HEK293T (cell line): Measurements from ENCODE around the gene CNOT9.
"Not testable (repeated sequence)": the region's sequence is repeated elsewhere in the genome, so short reads cannot be mapped to it uniquely, and the experiment has no call there.

Source experiments
- CTCF ChIA-PET: fragments of 350-600 bp; formaldehyde crosslinking; extraction: SDS; loops from one replicate; lab custom pipeline; 2021; ENCODE audit warnings: antibody characterized with exemption, inconsistent platforms; lab: Yijun Ruan, JAX
- POLR2A ChIA-PET: fragments of 350-600 bp; formaldehyde crosslinking; extraction: SDS; loops from one replicate; lab custom pipeline; 2020; ENCODE audit warnings: antibody characterized with exemption, inconsistent platforms; lab: Yijun Ruan, JAX
- DNase-seq: peaks from one replicate; pipeline ENCODE4 v3.0.0; 2012; ENCODE audit warnings: mixed read lengths; ENCODE audit errors: extremely low spot score
- ARNT ChIP-seq: fragments of 450-650 bp; IDR thresholded peaks from 2 replicates; pipeline ENCODE4 v1.6.1; 2017; ENCODE audit warnings: mild to moderate bottlenecking
- BHLHE40 ChIP-seq: fragments of 450-650 bp; IDR thresholded peaks from 2 replicates; pipeline ENCODE4 v1.6.1; 2016; ENCODE audit warnings: mild to moderate bottlenecking, moderate library complexity, borderline replicate concordance
- CTBP1 ChIP-seq: fragments of 450-650 bp; IDR thresholded peaks from 2 replicates; pipeline ENCODE4 v1.6.1; 2016; ENCODE audit warnings: borderline replicate concordance
- ELF4 ChIP-seq: fragments of 450-650 bp; IDR thresholded peaks from 2 replicates; pipeline ENCODE4 v1.6.1; 2017; ENCODE audit warnings: antibody characterized with exemption
- FOXA1 ChIP-seq: fragments of 450-650 bp; IDR thresholded peaks from 2 replicates; pipeline ENCODE4 v1.6.1; 2016; ENCODE audit warnings: mild to moderate bottlenecking
- FOXK2 ChIP-seq: fragments of 450-650 bp; IDR thresholded peaks from 2 replicates; pipeline ENCODE4 v1.6.1; 2016; ENCODE audit warnings: mild to moderate bottlenecking
- FOXM1 ChIP-seq: fragments of 450-650 bp; IDR thresholded peaks from 2 replicates; pipeline ENCODE4 v1.6.1; 2017; ENCODE audit warnings: mild to moderate bottlenecking, borderline replicate concordance
- HDGF ChIP-seq: fragments of 450-650 bp; IDR thresholded peaks from 2 replicates; pipeline ENCODE4 v1.6.1; 2017; ENCODE audit warnings: antibody characterized with exemption, borderline replicate concordance
- L3MBTL2 ChIP-seq: fragments of 450-650 bp; conservative IDR thresholded peaks from 2 replicates; pipeline ENCODE4 v1.6.1; 2016; ENCODE audit warnings: mild to moderate bottlenecking
- LEF1 ChIP-seq: fragments of 450-650 bp; IDR thresholded peaks from 2 replicates; pipeline ENCODE4 v1.6.1; 2017; ENCODE audit warnings: mild to moderate bottlenecking, borderline replicate concordance
- NFRKB ChIP-seq: fragments of 450-650 bp; IDR thresholded peaks from 2 replicates; pipeline ENCODE4 v1.6.1; 2016; ENCODE audit warnings: mild to moderate bottlenecking, moderate library complexity
- SP1 ChIP-seq: fragments of 450-650 bp; IDR thresholded peaks from 2 replicates; pipeline ENCODE4 v1.6.1; 2017
- SUZ12 ChIP-seq: fragments of 450-650 bp; IDR thresholded peaks from 2 replicates; pipeline ENCODE4 v1.6.1; 2016; ENCODE audit warnings: mild to moderate bottlenecking
- TARDBP ChIP-seq: fragments of 450-650 bp; IDR thresholded peaks from 2 replicates; pipeline ENCODE4 v1.6.1; 2016
- ZNF384 ChIP-seq: fragments of 450-650 bp; IDR thresholded peaks from 2 replicates; pipeline ENCODE4 v1.6.1; 2016
- TF ChIP-seq, protein P1 (sequence below): fragments of 450-650 bp; IDR thresholded peaks from 2 replicates; pipeline ENCODE4 v1.6.1; 2016

CNOT9 gene, protein sequence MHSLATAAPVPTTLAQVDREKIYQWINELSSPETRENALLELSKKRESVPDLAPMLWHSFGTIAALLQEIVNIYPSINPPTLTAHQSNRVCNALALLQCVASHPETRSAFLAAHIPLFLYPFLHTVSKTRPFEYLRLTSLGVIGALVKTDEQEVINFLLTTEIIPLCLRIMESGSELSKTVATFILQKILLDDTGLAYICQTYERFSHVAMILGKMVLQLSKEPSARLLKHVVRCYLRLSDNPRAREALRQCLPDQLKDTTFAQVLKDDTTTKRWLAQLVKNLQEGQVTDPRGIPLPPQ

DNA sequence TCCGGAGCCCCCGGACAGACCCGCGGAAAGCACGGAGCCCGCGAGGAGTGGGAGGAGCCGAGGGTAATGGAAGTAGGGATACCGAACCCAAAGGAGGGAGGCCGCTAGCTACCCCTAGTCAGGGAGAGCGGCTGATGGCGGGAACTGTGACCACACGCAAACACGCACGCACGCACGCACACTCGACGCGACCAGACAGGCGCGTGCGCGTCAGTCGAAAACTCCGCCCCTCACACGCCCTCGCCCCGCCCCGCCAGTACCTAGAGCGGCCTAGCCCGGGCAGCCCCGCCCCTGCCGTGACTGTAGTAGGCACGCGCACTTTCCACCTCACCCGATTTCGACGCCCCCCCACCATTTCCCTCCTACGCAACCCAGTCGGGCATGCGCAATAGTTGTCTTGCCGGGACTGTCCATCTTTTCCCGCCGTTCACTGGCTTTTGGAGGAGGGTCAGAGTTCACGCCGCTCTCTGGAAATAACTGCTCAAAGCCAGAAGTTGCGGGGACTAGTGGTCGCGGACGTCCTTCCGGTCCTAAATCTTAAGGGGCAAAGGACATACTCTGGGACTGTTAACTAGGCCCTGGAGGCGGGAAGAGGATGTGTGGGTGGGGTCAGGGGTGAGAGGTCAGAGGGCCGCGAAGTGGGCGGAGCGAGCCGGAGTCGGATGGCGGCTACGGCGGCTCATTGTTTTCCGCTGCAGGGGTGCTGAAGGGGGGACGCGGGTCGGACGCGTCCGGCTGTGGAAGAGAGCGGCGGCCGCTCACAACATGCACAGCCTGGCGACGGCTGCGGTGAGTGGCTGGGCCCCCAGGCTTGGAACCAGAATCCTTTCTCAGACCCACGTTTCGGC lies at the start of gene CNOT9, which contains the start of gene USP37:
Gene CNOT9, plus strand, starts transcription at position 650 of the 848 bp plus-strand sequence. Its CDS starts 116 bp downstream, at position 766.
Gene USP37, minus strand, starts transcription at position 162 of the 848 bp plus-strand sequence. CDS start 9,698 bp downstream, outside the sequence.
- TF ChIP-seq FOXM1 (no peak), SUZ12 (no peak), ARNT (peak; percentile 87), L3MBTL2 (peak; percentile 100)
- TF ChIP-seq, protein P1, sequence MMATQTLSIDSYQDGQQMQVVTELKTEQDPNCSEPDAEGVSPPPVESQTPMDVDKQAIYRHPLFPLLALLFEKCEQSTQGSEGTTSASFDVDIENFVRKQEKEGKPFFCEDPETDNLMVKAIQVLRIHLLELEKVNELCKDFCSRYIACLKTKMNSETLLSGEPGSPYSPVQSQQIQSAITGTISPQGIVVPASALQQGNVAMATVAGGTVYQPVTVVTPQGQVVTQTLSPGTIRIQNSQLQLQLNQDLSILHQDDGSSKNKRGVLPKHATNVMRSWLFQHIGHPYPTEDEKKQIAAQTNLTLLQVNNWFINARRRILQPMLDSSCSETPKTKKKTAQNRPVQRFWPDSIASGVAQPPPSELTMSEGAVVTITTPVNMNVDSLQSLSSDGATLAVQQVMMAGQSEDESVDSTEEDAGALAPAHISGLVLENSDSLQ = peak; percentile 82
- CTCF ChIA-PET = no interaction called here
- POLR2A ChIA-PET = interaction anchor here (0.5 to 0.9 kb wide), 3 partner anchors 10 to 151 kb away, joined by 3 to 7 read pairs (median 3); no protein-coding TSS in a partner anchor
- peak; percentile 97 for DNase-seq

DNA sequence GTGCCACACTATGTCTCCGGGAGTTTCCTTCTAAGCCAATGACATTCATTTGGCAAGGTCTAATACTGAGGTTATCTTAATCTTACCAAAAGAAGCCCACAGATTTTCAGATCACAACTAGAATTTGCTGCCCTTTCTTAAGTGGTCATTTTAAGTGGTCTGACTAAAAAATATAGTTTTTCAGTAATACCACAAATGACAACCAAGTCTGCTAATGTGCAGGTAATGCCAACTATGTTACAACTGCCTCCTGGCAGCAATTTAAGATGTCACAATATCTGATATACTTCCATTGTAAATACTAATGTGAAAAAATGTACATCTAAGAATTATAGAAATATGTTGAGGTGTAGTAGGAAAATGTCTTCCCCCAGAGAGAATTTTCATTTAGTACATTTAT lies 49.8 kb upstream of the CNOT9 start:
- no peak for DNase-seq
- CTCF ChIA-PET = no interaction called here
- POLR2A ChIA-PET = no interaction called here
- TF ChIP-seq TARDBP (no peak), L3MBTL2 (no peak), LEF1 (no peak), FOXA1 (no peak), SUZ12 (no peak), CTBP1 (no peak), SP1 (no peak), BHLHE40 (no peak), ZNF384 (no peak), FOXK2 (no peak), HDGF (no peak), FOXM1 (no peak), ARNT (no peak), NFRKB (no peak), ELF4 (no peak)
- TF ChIP-seq, protein P1 = no peak

DNA sequence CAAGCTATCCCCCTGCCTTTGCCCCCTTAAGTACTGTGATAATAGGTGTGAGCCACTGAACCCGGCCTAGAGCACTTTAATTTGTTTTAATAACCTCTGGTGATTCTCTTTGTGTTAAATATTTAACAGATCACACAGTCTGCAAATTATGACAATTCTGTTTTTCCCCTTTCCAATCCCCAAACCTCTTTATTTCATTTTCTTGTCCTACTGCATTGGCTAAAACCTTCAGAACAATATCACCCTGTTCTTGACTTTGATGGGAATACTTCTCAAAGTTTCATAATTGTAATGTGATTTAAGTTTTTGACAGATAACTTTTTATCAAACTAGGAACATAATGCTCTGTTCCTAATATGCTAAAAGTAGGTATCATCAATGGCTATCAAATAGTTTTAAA lies 45.0 kb upstream of the CNOT9 start:
- CTCF ChIA-PET = no interaction called here

DNA sequence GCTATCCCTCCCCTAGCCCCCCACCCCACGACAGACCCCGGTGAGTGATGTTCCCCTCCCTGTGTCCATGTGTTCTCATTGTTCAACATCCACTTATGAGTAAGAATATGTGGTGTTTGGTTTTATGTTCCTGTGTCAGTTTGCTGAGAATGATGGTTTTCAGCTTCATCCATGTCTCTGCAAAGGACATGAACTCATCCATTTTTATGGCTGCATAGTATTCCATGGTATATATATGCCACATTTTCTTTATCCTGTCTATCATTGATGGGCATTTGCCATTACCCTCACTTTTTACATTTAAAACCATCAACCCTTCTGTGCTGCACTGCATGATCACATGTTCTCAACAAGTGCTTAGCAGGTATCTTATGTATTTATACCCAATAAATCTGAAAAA lies 40.2 kb upstream of the CNOT9 start:
- CTCF ChIA-PET = interaction anchor here (0.6 kb wide), 1 partner anchor 78 kb away, joined by 4 read pairs; no protein-coding TSS in a partner anchor
- POLR2A ChIA-PET, DNase-seq: not testable (repeated sequence)

More for the DNA sequence above, 45.0 kb upstream of the CNOT9 start:
- TF ChIP-seq NFRKB (no peak), ZNF384 (no peak), SP1 (no peak), FOXA1 (no peak), LEF1 (no peak), L3MBTL2 (no peak), ELF4 (no peak), HDGF (no peak), BHLHE40 (no peak), SUZ12 (no peak), TARDBP (no peak), FOXM1 (no peak)
- POLR2A ChIA-PET = no interaction called here
- no peak for DNase-seq

DNA sequence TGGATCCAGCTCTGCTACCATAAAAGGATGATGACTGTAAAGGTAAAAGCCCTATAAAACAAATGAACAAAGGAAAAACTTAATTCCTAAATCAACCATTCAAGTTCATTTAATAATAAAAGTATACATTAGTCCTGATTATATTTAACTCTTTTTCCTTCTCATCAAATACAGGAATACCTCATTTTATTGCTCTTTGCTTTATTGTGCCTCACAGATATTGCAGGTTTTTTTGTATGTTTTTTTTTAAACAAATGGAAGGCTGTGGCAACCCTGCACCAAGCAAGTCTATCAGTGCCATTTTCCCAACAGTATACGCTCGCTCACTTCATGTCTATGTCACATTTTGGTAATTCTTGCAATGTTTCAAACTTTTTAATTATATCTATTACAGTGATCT lies 38.6 kb upstream of the CNOT9 start:
- CTCF ChIA-PET = no interaction called here
- DNase-seq = no peak
- TF ChIP-seq ZNF384 (no peak), L3MBTL2 (no peak), ELF4 (no peak), HDGF (no peak), ARNT (no peak), FOXK2 (no peak), BHLHE40 (no peak), SP1 (no peak), TARDBP (no peak), FOXM1 (no peak), LEF1 (no peak)
- POLR2A ChIA-PET = no interaction called here

DNA sequence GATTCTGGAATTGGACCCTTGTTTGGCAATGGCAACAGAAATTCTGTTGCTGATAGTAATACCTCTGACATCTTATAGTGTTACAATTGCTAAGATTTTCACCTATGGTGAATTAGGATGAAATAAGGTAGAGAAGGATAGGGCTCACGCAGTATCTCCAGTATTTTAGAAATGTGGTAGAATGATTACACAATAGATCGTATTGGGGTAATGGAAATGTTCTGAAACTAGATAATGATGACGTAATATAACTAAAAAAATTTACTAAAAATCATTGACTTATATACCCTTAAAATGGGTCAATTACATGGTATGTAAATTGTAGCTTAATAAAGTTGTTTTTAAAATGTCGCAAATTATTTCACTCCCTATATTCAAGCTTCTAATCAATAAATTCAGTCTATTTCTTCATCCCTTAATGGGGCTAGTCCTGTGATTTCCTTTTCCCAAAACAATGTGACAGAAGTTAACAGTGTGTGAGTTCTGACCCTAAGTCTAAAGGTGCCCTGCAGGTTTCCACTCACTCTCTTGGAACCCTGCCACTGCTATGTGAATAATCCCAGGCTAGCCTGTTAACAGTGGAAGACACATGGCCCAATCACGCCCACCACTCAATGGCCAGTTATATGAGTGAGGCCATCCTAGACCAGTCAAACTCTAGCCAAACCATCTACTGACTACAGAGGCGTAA lies 31.7 kb upstream of the CNOT9 start:
- ChIA-PET CTCF (no interaction called here), POLR2A (no interaction called here)
- DNase-seq = no peak
- no peak for TF ChIP-seq ARNT
- no peak for TF ChIP-seq L3MBTL2
- TF ChIP-seq FOXK2 = no peak
- TF ChIP-seq TARDBP = no peak
- TF ChIP-seq NFRKB = no peak
- no peak for TF ChIP-seq FOXA1
- no peak for TF ChIP-seq BHLHE40
- no peak for TF ChIP-seq FOXM1
- TF ChIP-seq ELF4 = no peak
- TF ChIP-seq, protein P1 = no peak
- no peak for TF ChIP-seq HDGF
- TF ChIP-seq LEF1 = no peak
- no peak for TF ChIP-seq ZNF384
- TF ChIP-seq SP1 = no peak
- no peak for TF ChIP-seq CTBP1
- TF ChIP-seq SUZ12 = no peak
